K562 (cell line): Measurements from ENCODE around the gene PRSS56. TPM values are rescaled to one million over a fixed set of nuclear protein-coding genes. Genes with fewer than 3 reads are reported as not detected.

Source experiments
- AFF1 ChIP-seq, 2 experiments: fragments of 450-650 bp; IDR thresholded peaks; 2 replicates each; pipeline ENCODE4 v1.6.1; 2018; ENCODE audit warnings: mild to moderate bottlenecking in 2 of 2, low read depth in 1 of 2; ENCODE audit not compliant: partially characterized antibody in 2 of 2
- ETS2 ChIP-seq: IDR thresholded peaks from 2 replicates; pipeline ENCODE4 v1.6.1; 2016; ENCODE audit warnings: borderline replicate concordance, missing genetic modification characterization, mild to moderate bottlenecking, moderate library complexity, missing compliant biosample characterization; ENCODE audit not compliant: poor library complexity, severe bottlenecking
- HDGF ChIP-seq: fragments of 450-650 bp; IDR thresholded peaks from 2 replicates; pipeline ENCODE4 v1.6.1; 2016
- HMBOX1 ChIP-seq: sonication (generic); IDR thresholded peaks from 2 replicates; pipeline ENCODE4 v1.6.1; 2016
- HNRNPL ChIP-seq: fragments of 200-400 bp; formaldehyde crosslinking; IDR thresholded peaks from 2 replicates; pipeline ENCODE4 v1.6.1; 2017; ENCODE audit warnings: low read depth, mild to moderate bottlenecking, low read length
- JUND ChIP-seq, 2 experiments: IDR thresholded peaks; 2 replicates in 1 of 2; 3 replicates in 1 of 2; pipeline ENCODE4 v1.6.1; 2011; ENCODE audit warnings: borderline replicate concordance in 2 of 2, low read depth in 2 of 2, low read length in 2 of 2, improper control_type of control experiment in 1 of 2, missing biosample characterization in 1 of 2, missing genetic modification characterization in 1 of 2, missing genetic modification reagents in 1 of 2
- MCM3 ChIP-seq: fragments of 450-650 bp; IDR thresholded peaks from 2 replicates; pipeline ENCODE4 v1.6.1; 2016
- NR2F6 ChIP-seq: fragments of 450-650 bp; formaldehyde crosslinking; IDR thresholded peaks from 2 replicates; pipeline ENCODE4 v1.4.0; 2020; ENCODE audit warnings: mild to moderate bottlenecking
- PBX2 ChIP-seq, 2 experiments: IDR thresholded peaks in 1 of 2; conservative IDR thresholded peaks in 1 of 2; 2 replicates each; pipeline ENCODE4 v1.6.1; 2016; ENCODE audit warnings: low read depth in 2 of 2, mild to moderate bottlenecking in 1 of 2, missing compliant biosample characterization in 1 of 2, missing genetic modification characterization in 1 of 2, moderate library complexity in 1 of 2
- PPARD ChIP-seq: fragments of 250-450 bp; sonication (Bioruptor Pico); IDR thresholded peaks from 2 replicates; pipeline ENCODE4 v1.8.0; 2022; ENCODE audit warnings: inconsistent platforms, mild to moderate bottlenecking, moderate library complexity
- RAD21 ChIP-seq, 2 experiments: fragments of 250-450 bp in 1 of 2; fragments of 450-650 bp in 1 of 2; sonication (Bioruptor Pico) in 1 of 2; formaldehyde crosslinking in 1 of 2; IDR thresholded peaks in 1 of 2; conservative IDR thresholded peaks in 1 of 2; 2 replicates each; pipeline versions ENCODE4 v1.4.0 to v1.8.0; 2020 to 2022; ENCODE audit warnings: mild to moderate bottlenecking in 2 of 2, moderate library complexity in 1 of 2
- SMAD3 ChIP-seq: fragments of 450-650 bp; formaldehyde crosslinking; conservative IDR thresholded peaks from 2 replicates; pipeline ENCODE4 v1.4.0; 2020; ENCODE audit warnings: mild to moderate bottlenecking
- SNIP1 ChIP-seq: fragments of 450-650 bp; IDR thresholded peaks from 2 replicates; pipeline ENCODE4 v1.7.1; 2017; ENCODE audit warnings: low read depth, mild to moderate bottlenecking
- THRAP3 ChIP-seq: fragments of 450-650 bp; IDR thresholded peaks from 2 replicates; pipeline ENCODE4 v1.6.1; 2016; ENCODE audit warnings: mild to moderate bottlenecking, inconsistent platforms, borderline replicate concordance
- USF2 ChIP-seq: sonication (generic); formaldehyde crosslinking; IDR thresholded peaks from 2 replicates; pipeline ENCODE4 v1.5.0; 2020; ENCODE audit warnings: missing genetic modification reagents
- ZNF408 ChIP-seq: fragments of 250-450 bp; sonication (Bioruptor Pico); IDR thresholded peaks from 2 replicates; pipeline ENCODE4 v1.4.0; 2020; ENCODE audit warnings: low read depth, mild to moderate bottlenecking, moderate library complexity
- ZNF766 ChIP-seq: fragments of 200-800 bp; sonication (Bioruptor generic); conservative IDR thresholded peaks from 2 replicates; pipeline ENCODE4 v1.6.1; 2016; ENCODE audit warnings: missing genetic modification characterization, missing compliant biosample characterization
- polyA plus RNA-seq, 8 experiments: library from polyadenylated mRNA; depleted of rRNA in 4 of 8; stranded (reverse) in 5 of 8; unstranded in 3 of 8; fragments of >200 nt; fragmentation: Nextera tagmentation in 2 of 8; fragmentation: Illumina TruSeq in 1 of 8; extraction: Ambion mirVana in 2 of 8; extraction: Trizol in 1 of 8; gene quantifications; 2 replicates each; pipeline versions ENCODE4 v1.2.1 to v1.2.3, GENCODE V29; 2011 to 2014; ENCODE audit warnings: inconsistent platforms in 1 of 8, missing spikeins in 1 of 8
- total RNA-seq, 7 experiments: library from RNA; depleted of rRNA in 6 of 7; stranded (reverse); fragments of >200 nt in 6 of 7; fragmentation: Illumina TruSeq in 2 of 7; extraction: Trizol in 2 of 7; gene quantifications; 2 replicates each; pipeline versions ENCODE4 v1.2.1 to v1.2.3, GENCODE V29; 2011 to 2021; ENCODE audit warnings: low replicate concordance in 1 of 7

Gene PRSS56
- total and polyA plus RNA-seq, 9 of the 15 experiments (the other 6 are each of a cell fraction or from before 2014, with no cell fraction given): not detected

- TF ChIP-seq RAD21 (CRISPR knock-in tag; conservative IDR thresholded peaks at IDR 0.05 in 1 of 2, IDR thresholded peaks at IDR 0.05 in 1 of 2) (no peak), ETS2 (no peak), NR2F6 (CRISPR knock-in tag) (no peak), PPARD (CRISPR knock-in tag) (no peak), JUND (IDR thresholded peaks at IDR 0.05; ENCODE audit: borderline replicate concordance, low read depth, low read length) (peak; percentile 68; the same call in 1 of the 2 replicates), JUND (tag; IDR thresholded peaks at IDR 0.05; ENCODE audit: borderline replicate concordance, low read depth, low read length) (no peak; the same call in 2 of the 3 replicates), HMBOX1 (no peak), AFF1 (IDR thresholded peaks at IDR 0.05; ENCODE audit: low read depth in 1 of 2, partially characterized antibody in 2 of 2) (no peak), ZNF408 (CRISPR knock-in tag) (no peak), ZNF766 (CRISPR knock-in tag) (peak; percentile 67; the same call in 1 of the 2 replicates), THRAP3 (no peak), SNIP1 (no peak), PBX2 (CRISPR knock-in tag; IDR thresholded peaks at IDR 0.05; ENCODE audit: low read depth) (no peak), PBX2 (tag; conservative IDR thresholded peaks at IDR 0.05; ENCODE audit: low read depth) (no peak), USF2 (no peak), MCM3 (no peak), HDGF (no peak), HNRNPL (no peak), SMAD3 (CRISPR knock-in tag) (0 out of 2 replicates have a peak, but pooled peaks have one; percentile 6)
Measured at GRCh38 chr2:232550354-232551249, 30.4 kb downstream of the PRSS56 start, which contains the start of the genes EIF4E2 and TIGD1 (continued).
